GM11168 (cell line): Measurements from ENCODE around the gene EPOP.
"Not testable (repeated sequence)": the region's sequence is repeated elsewhere in the genome, so short reads cannot be mapped to it uniquely, and the experiment has no call there.

ENCODE experiments used
- in situ Hi-C: fragments of 300-500 bp; cut with MboI; formaldehyde crosslinking; loops from one replicate; pipeline ENCODE4 v1.12.0; 2022; ENCODE audit warnings: low sequenced_read_pairs; ENCODE audit not compliant: unreplicated experiment

The EPOP gene

DNA sequence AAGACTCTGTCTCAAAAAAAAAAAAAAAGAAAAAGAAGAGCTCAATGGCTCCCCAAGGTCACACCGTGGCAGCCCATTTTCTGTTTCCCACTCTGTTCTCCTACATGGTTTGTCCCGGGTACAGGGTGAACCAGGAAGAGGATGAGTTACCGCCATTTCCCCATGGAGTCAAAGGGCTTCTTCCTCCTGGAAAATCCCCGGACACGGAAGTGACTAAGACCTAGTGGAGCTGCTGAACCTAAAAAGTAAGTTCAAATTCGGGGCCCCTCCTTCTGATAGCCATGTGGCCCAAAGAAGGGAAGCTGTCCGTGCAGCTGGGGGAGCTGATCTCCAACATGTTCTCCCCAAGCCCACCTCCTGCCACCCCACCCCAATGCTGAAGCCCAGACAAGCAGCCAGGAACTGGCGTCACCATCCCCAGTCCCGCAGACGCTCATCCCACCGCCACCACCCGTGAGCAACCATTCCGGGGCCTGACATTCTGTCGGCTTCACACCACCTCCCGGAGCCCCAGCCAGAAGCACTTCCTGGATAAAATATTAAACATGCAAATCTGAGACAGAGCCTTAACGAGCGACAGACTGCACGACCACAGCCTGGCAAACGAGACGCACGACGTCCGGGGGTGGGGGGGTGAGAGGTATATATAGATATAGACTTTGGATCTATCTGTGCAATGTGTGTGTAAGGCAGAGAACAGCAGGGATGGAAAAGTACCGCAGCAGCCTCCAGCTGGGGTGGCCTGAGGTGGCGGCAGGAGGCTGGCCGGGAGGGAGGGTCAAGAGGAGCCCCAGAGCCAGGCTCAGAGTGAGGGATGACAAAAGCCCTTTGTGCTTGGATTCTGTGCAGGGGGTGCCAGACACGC, 17.6 kb downstream of the EPOP start:
- in situ Hi-C loops: no loop called here

DNA sequence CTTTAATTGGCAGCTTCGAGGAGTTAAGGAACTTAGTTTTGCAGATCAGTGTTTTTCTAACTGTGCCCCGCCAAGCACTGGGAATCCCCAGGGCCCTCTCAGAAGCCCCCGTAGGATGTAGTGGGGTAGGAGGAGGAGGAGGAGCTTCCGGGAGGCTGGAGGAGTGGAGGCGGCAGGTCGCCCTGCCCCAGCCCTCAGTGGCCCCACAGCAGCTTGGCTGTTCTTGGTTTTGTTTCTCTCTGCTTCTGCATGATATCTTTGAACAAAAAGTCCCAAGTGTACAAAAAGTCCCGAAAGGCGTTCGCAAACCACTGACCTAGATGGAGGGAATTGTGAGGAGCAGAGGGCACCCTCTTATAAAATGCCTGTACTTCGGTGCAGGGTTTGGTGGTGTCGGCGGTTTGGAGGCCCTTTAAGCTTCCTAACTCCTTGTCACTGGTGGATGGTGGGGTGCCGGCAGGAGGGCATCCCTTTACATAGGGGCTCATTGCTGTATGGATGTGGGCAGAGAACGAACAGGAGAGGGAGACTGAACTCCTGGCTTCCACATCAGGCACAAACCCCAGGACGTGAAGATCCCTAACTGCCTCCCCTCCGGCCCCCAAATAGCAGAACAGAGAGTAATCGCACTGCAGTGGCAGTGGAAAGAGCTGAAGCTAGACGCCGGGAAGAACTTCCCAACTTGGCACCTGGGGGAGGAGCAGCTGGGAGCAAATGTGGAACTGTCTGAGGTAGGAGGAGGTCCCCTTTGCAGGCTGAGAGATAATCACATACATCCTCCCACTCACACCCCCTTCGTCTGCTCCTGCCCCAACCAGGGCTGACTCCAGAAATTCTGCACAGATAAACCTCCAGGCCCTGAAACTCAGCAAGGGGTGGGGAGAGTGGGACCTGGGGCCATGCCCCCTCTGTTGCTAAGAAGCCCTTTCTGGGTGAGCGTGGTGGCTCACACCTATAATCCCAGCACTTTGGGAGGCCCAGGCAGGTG, 20.1 kb downstream of the EPOP start:
- in situ Hi-C loops: no loop called here

DNA sequence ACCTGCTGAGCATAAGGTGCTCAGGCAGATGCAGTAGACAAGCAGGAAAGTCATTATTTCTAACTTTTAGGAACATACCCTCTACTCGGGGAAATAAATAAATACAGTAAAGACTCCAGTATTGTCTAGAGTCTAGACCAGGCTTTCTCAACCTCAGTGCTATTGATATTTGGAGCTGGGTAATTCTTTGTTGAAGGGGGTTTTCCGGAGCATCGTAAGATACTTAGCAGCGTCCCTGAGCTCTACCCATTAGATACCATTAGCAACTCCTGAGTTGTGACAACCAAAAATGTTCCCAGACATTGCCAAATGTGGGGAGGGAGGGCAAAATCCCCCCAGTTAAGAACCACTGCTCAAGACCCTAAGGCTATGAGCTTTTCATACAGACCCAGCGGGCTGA, 21.1 kb downstream of the EPOP start:
- in situ Hi-C loops: no loop called here

DNA sequence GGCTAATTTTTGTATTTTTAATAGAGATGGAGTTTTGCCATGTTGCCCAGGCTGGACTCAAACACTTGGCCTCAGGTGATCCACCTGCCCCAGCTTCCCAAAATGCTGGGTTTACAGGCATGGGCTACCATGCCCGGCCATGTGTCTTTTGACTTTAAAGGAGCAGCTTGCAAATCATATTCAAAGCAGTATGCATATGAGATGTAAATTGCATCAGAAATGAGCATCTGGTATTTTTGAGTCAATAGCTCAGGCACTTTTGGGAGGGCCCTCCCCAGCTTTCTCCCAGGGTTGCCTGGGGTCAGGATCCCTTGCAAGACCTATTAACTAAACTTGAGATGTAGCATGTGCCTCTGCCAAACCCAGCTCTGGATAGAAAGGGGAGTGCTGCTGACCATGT, 21.5 kb downstream of the EPOP start:
- in situ Hi-C loops: no loop called here

DNA sequence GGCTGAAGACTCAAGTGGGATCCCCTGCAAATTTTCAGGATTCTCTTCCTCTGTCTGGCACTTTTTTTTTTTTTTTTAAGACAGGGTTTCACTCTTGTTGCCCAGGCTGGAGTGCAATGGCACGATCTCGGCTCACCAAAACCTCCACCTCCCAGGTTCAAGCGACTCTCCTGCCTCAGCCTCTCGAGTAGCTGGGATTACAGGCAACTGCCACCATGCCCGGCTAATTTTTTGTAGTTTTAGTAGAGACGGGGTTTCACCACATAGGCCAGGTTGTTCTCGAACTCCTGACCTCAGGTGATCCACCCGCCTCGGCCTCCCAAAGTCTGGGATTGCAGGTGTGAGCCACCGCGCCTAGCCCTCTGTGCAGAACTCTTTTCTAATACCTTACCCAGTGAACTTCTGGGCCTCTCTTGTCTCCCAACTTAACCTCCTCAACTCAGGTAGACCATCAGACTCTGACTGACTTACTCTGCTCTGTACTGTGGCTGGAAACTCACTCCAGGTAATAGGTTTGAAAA, 24.0 kb downstream of the EPOP start:
- in situ Hi-C loops: not testable (repeated sequence)

DNA sequence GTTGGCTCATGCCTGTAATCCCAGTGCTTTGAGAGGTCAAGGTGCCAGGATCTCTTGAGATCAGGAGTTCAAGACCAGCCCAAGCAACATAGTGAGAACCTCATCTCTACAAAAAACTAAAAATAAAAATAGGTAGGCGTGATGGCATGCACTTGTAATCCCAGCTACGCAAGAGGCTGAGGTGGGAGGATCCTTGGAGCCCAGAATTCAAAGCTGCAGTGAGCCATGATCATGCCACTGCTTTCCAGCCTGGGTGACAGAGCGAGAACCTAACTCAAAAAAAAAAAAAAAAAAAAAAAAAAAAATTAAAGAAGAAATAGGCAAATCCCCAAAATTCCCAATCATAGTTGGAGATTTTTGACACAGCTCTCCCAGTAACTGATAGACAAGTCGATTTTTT, 36.8 kb downstream of the EPOP start:
- in situ Hi-C loops: no loop called here

DNA sequence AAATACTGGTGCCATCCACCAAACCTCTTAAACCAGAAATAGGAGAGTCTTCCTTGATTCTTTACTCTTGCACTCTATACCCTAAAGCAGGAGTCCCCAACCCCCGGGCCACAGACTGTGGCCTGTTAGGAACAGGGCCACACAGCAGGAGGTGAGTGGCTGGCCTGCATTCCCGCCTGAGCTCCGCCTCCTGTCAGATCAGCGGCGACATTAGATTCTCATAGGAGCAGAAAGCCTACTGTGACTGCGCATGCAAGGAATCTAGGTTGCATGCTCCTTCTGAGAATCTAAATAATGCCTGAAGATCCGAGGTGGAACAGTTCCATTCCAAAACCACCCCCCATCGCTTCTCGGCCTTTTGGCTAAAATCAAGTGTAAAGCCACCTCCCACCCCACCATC, 38.7 kb downstream of the EPOP start:
- in situ Hi-C loops: no loop called here

DNA sequence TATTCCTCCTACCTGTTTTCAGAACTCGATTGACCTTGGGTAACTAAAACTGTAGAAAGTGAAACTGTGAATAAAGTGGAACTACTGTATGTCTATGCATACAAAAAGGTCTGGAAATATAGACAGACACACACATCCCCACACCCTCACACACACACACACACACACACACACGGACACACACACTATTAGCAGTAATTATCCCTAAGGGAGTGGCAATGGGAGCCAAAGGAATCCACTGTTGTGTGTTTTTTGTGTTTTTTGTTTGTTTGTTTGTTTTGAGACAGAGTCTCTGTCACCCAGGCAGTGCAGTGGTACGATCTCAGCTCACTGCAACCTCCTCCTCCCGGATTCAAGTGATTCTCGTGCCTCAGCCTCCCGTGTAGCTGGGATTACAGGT, 42.4 kb downstream of the EPOP start:
- in situ Hi-C loops: no loop called here

DNA sequence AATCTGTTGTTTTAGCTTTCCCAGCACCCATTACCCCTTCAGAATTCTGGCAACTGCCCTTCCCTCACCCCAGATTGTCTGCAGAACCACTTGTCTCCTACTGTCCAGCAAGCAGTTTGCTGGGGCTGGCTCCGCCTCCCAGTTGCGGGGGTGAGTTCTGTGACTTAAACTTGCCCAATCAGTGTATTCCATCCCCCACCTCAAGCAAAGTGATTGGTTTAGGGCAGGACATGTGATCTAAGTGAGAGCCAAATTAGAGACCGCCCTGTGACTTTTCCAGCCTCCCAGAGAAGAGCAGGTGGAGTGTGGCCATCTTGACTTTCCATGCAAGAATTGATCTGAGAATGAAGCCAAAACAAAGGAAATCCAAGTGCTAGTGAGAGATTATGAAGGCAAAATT, 46.3 kb downstream of the EPOP start:
- in situ Hi-C loops: no loop called here

DNA sequence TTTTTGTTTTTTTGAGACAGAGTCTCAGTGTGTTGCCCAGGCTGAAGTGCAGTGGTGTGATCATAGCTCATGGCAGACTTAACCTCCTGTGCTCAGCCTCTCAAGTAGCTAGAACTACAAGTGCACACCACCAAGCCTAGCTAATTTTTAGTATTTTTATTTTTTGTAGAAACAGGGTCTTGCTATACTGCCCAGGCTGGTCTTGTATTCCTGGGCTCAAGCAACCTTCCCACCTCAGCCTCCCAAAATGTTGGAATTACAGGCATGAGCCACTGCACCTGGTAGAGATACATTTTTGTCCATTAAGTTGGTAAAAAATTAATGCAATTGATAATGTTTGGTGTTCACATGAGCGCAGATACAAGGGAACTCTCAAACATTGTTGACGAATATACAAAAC, 46.8 kb downstream of the EPOP start:
- in situ Hi-C loops: no loop called here

DNA sequence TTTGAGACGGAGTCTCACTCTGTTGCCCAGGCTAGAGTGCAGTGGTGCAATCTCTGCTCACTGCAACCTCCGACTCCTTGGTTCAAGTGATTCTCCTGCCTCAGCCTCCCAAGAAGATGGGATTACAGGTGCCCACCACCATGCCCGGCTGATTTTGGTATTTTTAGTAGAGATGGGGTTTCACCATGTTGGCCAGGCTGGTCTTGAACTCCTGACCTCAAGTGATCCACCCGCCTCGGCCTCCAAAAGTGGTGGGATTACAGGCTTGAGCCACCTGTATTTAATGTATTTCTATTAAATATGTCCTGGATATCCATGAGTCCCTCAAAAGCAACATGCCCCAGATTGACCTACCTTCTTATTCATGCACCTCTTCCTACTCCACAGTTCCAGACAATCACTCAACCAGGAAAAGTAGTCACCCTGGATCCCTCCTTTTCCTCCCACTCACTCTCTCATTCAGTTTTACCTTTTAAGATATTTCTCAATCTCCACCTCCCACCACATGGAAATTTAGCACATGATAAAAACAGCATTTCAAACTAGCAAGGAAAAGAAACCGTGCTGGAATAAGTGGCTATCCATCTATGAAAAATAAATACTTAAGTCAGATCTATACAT, 48.0 kb downstream of the EPOP start:
- in situ Hi-C loops: not testable (repeated sequence)

DNA sequence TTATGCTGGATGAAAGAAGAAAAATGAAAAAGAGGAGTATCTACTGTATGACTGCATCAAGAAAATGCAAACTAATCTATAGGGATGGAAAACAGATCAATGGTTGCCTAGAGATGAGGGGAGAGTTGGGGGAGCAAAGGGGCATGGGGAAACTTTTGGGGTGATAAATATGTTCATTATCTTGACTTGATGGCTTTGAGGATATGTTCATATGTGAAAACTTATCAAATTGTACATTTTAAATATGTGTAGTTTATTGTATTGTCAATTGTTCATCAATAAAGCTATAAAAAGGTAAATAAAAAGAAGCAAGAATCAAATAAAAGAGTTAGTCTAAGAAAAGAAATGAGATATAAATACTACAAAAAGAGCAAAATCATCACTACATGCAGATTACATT, 49.3 kb downstream of the EPOP start:
- in situ Hi-C loops: no loop called here

DNA sequence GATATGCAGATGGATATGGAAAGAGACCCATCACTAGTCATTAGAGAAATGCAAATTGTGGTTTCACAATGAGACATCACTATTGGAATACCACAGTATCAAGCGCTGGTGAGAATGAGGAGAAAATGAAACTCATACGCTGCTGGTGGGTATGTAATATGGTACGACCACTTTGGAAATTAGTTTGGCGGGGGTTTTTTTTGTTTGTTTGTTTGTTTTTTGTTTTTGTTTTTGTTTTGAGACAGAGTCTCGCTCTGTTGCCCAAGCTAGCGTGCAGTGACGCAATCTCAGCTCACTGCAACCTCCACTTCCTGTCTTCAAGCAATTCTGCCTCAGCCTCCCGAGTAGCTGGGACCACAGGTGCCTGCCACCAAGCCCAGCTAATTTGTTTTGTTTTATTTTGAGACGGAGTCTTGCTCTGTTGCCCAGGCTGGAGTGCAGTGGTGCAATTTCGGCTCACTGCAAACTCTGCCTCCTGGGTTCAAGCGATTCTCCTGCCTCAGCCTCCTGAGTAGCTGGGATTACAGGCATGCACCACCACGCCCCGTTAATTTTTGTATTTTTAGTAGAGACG, 49.9 kb downstream of the EPOP start:
- in situ Hi-C loops: not testable (repeated sequence)
